ENCODE data around the gene GLB1L2. TPM values are rescaled to one million over a fixed set of nuclear protein-coding genes. Genes with fewer than 3 reads are reported as not detected.

GLB1L2 gene
- total and polyA plus RNA-seq, 2 experiments from 2014 or later = 3.3 to 12.3 TPM

DNA sequence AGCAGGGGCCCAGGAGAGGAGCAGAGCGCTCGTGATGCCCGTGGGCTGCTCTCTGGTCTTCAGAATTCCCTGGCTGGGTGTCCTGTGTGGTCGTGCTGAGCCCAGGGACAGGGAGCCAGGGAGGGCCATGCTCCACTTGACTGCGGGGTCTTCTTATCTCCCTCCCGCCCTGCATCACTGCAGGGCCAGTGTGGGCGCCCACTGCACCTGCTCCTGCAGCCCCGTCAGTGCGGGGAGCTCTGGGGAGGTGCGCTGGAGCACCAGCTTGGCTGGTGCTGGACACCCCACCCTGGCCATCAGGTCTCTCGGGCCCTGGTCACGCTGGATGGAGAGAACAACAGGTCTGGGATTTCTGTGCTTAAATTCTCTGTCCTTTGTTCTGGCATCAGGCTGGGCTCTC lies 48.4 kb downstream of the GLB1L2 start:
- Histone ChIP-seq H3K4me3 (no peak overlapping the region), H3K27me3 (ENCODE audit: insufficient read depth) (no peaks in the 10 kb centered on the region), H2AFZ (no peak overlapping the region), H3K4me1 (ENCODE audit: insufficient read depth) (no peaks in the 10 kb centered on the region), H4K20me1 (replicated peaks; ENCODE audit: insufficient read depth) (0 out of 2 replicates have a peak, but pooled peaks cover 3% of the 10 kb centered on the region), H3F3A (replicated peaks; ENCODE audit: low read depth) (no peaks in the 10 kb centered on the region), H3K27ac (ENCODE audit: low read depth) (no peak overlapping the region), H3K79me2 (replicated peaks; ENCODE audit: insufficient read depth) (no peaks in the 10 kb centered on the region), H3K9me2 (ENCODE audit: insufficient read depth) (no peaks in the 10 kb centered on the region), H3K4me2 (no peak overlapping the region), H3K36me3 (ENCODE audit: insufficient read depth) (no peaks in the 10 kb centered on the region; the same call in 1 of the 2 replicates)
- Mint-ChIP-seq H3K27me3 (ENCODE audit: insufficient read depth, low read depth, poor library complexity) (peaks cover 6% of the 10 kb centered on the region), H3K36me3 (ENCODE audit: low read depth) (peaks cover 30% of the 10 kb centered on the region), H3K27ac (no peak overlapping the region), H3K4me3 (no peak overlapping the region), H3K4me1 (peaks cover 14% of the 10 kb centered on the region), H3K9me3 (no peaks in the 10 kb centered on the region)
- ATAC-seq (no peak), DNase-seq (ENCODE audit: low spot score) (no peak)
- TF ChIP-seq CREB1 (CRISPR knock-in tag; IDR thresholded peaks at IDR 0.05; ENCODE audit: low read depth) (no peak), STAT1 (IDR thresholded peaks at IDR 0.05; ENCODE audit: unreplicated experiment) (no peak), NANOG (IDR thresholded peaks at IDR 0.05; ENCODE audit: borderline replicate concordance) (no peak), JUNB (IDR thresholded peaks at IDR 0.05; ENCODE audit: unreplicated experiment) (no peak), ZNF114 (CRISPR knock-in tag; IDR thresholded peaks at IDR 0.05) (no peak)
- TF ChIP-seq, protein P1, sequence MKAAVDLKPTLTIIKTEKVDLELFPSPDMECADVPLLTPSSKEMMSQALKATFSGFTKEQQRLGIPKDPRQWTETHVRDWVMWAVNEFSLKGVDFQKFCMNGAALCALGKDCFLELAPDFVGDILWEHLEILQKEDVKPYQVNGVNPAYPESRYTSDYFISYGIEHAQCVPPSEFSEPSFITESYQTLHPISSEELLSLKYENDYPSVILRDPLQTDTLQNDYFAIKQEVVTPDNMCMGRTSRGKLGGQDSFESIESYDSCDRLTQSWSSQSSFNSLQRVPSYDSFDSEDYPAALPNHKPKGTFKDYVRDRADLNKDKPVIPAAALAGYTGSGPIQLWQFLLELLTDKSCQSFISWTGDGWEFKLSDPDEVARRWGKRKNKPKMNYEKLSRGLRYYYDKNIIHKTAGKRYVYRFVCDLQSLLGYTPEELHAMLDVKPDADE (IDR thresholded peaks at IDR 0.05) = no peak

DNA sequence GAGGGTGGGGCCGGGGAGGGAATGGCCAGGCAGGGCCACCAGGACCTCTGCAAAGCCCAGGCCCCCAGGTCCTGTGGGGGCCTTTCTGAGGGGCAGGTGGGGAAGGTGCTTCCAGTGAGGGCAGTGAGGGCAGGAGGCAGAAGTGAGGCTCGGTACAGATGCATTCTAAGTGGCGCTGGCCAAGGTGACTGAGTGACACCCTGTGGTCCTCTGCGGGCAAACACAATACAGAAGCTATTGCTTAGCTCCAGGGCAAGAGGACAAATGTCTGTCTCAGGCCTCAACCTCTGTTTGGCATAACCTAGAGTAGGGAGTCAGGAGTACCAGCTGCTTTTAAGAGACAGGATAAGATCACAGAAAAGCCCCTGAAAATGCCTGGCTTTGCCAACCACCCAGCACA lies 49.0 kb downstream of the GLB1L2 start:
- no peak overlapping the region for H3K4me3 ChIP-seq
- H3F3A ChIP-seq (replicated peaks; ENCODE audit: low read depth) = no peaks in the 10 kb centered on the region
- no peaks in the 10 kb centered on the region for H3K27me3 ChIP-seq (ENCODE audit: insufficient read depth)
- no peak overlapping the region for H3K4me2 ChIP-seq
- 0 out of 2 replicates have a peak, but pooled peaks cover 3% of the 10 kb centered on the region for H4K20me1 ChIP-seq (replicated peaks; ENCODE audit: insufficient read depth)
- no peaks in the 10 kb centered on the region for H3K4me1 ChIP-seq (ENCODE audit: insufficient read depth)
- H3K27ac Mint-ChIP-seq = no peak overlapping the region
- no peak overlapping the region for H3K4me3 Mint-ChIP-seq
- H2AFZ ChIP-seq = no peak overlapping the region
- H3K36me3 ChIP-seq (ENCODE audit: insufficient read depth) = no peaks in the 10 kb centered on the region; the same call in 1 of the 2 replicates
- H3K79me2 ChIP-seq (replicated peaks; ENCODE audit: insufficient read depth) = no peaks in the 10 kb centered on the region
- peaks cover 30% of the 10 kb centered on the region for H3K36me3 Mint-ChIP-seq (ENCODE audit: low read depth)
- H3K27ac ChIP-seq (ENCODE audit: low read depth) = no peak overlapping the region
- DNase-seq (ENCODE audit: low spot score) (no peak), ATAC-seq (no peak)
- H3K9me3 Mint-ChIP-seq = no peaks in the 10 kb centered on the region
- peaks cover 6% of the 10 kb centered on the region for H3K27me3 Mint-ChIP-seq (ENCODE audit: insufficient read depth, low read depth, poor library complexity)
- H3K4me1 Mint-ChIP-seq = peaks cover 14% of the 10 kb centered on the region
- H3K9me2 ChIP-seq (ENCODE audit: insufficient read depth) = no peaks in the 10 kb centered on the region
- no peak for TF ChIP-seq EZH2 (IDR thresholded peaks at IDR 0.05; ENCODE audit: low read depth, unreplicated experiment)
- TF ChIP-seq CREB1 (CRISPR knock-in tag; IDR thresholded peaks at IDR 0.05; ENCODE audit: low read depth) = no peak

DNA sequence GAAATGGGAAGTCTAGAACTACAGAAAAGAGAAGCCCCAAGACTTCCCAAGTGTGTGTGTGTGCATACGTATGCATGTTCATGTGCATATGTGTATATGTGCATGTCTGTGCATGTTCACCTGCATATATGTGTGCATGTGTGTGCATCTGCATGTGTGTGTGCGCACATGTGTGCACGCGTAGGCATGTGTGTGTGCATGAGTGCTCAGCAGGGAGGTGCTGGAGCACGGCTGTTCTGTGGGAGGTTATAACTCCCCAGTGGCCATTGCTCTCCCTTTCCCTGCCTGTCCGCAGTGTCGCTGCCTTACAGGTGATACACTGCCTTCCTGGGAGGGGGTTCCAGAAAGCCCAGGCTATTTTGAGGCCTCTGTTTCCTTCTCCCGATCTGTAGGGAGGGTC lies 50.5 kb downstream of the GLB1L2 start:
- H3K27me3 ChIP-seq (ENCODE audit: insufficient read depth) = no peaks in the 10 kb centered on the region
- Mint-ChIP-seq H3K4me1 (peaks cover 12% of the 10 kb centered on the region), H3K4me3 (no peak overlapping the region), H3K9me3 (no peaks in the 10 kb centered on the region), H3K27me3 (ENCODE audit: insufficient read depth, low read depth, poor library complexity) (peaks cover 6% of the 10 kb centered on the region), H3K36me3 (ENCODE audit: low read depth) (peaks cover 31% of the 10 kb centered on the region), H3K27ac (no peak overlapping the region)
- H4K20me1 ChIP-seq (replicated peaks; ENCODE audit: insufficient read depth) = 0 out of 2 replicates have a peak, but pooled peaks cover 3% of the 10 kb centered on the region
- no peaks in the 10 kb centered on the region; the same call in 1 of the 2 replicates for H3K36me3 ChIP-seq (ENCODE audit: insufficient read depth)
- DNase-seq (ENCODE audit: low spot score) = no peak
- H2AFZ ChIP-seq = no peak overlapping the region
- no peak overlapping the region for H3K27ac ChIP-seq (ENCODE audit: low read depth)
- H3K4me1 ChIP-seq (ENCODE audit: insufficient read depth) = no peaks in the 10 kb centered on the region
- H3K4me3 ChIP-seq = no peak overlapping the region
- H3K4me2 ChIP-seq = no peak overlapping the region
- no peaks in the 10 kb centered on the region for H3F3A ChIP-seq (replicated peaks; ENCODE audit: low read depth)
- no peak for ATAC-seq
- no peaks in the 10 kb centered on the region for H3K79me2 ChIP-seq (replicated peaks; ENCODE audit: insufficient read depth)
- no peaks in the 10 kb centered on the region for H3K9me2 ChIP-seq (ENCODE audit: insufficient read depth)
- TF ChIP-seq ZNF114 (CRISPR knock-in tag; IDR thresholded peaks at IDR 0.05) = no peak
- TF ChIP-seq POLR2AphosphoS5 (IDR thresholded peaks at IDR 0.05; ENCODE audit: low read depth) = no peak
- no peak for TF ChIP-seq EZH2 (IDR thresholded peaks at IDR 0.05; ENCODE audit: low read depth, unreplicated experiment)
- TF ChIP-seq, protein P2, sequence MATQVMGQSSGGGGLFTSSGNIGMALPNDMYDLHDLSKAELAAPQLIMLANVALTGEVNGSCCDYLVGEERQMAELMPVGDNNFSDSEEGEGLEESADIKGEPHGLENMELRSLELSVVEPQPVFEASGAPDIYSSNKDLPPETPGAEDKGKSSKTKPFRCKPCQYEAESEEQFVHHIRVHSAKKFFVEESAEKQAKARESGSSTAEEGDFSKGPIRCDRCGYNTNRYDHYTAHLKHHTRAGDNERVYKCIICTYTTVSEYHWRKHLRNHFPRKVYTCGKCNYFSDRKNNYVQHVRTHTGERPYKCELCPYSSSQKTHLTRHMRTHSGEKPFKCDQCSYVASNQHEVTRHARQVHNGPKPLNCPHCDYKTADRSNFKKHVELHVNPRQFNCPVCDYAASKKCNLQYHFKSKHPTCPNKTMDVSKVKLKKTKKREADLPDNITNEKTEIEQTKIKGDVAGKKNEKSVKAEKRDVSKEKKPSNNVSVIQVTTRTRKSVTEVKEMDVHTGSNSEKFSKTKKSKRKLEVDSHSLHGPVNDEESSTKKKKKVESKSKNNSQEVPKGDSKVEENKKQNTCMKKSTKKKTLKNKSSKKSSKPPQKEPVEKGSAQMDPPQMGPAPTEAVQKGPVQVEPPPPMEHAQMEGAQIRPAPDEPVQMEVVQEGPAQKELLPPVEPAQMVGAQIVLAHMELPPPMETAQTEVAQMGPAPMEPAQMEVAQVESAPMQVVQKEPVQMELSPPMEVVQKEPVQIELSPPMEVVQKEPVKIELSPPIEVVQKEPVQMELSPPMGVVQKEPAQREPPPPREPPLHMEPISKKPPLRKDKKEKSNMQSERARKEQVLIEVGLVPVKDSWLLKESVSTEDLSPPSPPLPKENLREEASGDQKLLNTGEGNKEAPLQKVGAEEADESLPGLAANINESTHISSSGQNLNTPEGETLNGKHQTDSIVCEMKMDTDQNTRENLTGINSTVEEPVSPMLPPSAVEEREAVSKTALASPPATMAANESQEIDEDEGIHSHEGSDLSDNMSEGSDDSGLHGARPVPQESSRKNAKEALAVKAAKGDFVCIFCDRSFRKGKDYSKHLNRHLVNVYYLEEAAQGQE (IDR thresholded peaks at IDR 0.05; ENCODE audit: unreplicated experiment) = no peak
- TF ChIP-seq JUNB (IDR thresholded peaks at IDR 0.05; ENCODE audit: unreplicated experiment) = no peak

Measured in GM23338 (cell line).